ENCODE results near the gene SHPK. TPM values are rescaled to one million over a fixed set of nuclear protein-coding genes. Genes with fewer than 3 reads are reported as not detected.

SHPK gene
- total RNA-seq, 1 donor from 2014 or later, result 22.1 TPM

DNA sequence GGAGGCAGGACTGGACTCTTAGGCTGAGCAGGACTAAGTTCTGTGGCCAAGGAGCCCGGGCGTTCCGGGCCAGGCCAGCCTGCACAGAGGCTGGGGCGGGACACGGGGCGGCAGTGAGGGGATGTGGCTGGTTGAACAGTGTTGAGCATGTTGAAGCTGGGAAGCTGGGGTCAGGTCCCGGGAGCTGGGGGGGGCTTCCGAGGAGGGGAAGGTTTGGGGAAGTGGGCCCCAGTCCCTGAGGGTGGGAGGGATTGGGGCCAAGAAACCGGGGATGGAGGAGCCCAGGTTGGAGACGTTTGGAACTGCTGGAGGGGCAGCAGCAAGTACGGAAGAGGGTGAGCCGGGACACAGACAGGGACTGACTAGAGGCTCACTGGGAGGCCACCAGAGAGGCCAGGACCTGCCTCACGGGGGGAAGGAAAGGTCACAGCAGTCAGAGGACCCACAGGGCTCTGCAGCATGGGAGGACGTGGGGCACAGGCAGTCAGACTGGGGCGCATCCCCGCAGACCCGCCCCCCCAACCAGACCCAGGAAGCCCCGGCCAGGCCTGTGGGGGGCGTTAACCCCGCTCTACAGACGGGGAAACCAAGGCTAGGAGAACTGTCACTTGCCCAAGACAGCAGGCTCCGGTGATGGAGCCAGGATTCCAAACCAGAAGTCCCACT is 22.9 kb upstream of the SHPK start:
- Mint-ChIP-seq H3K36me3 (peaks cover under 1% of the 10 kb centered on the region), H3K4me1 (ENCODE audit: unreplicated experiment) (no peaks in the 10 kb centered on the region), H3K9me3 (no peaks in the 10 kb centered on the region), H3K27me3 (no peaks in the 10 kb centered on the region), H3K27ac (no peak overlapping the region), H3K4me3 (no peak overlapping the region)
- no peak for TF ChIP-seq CTCF (conservative IDR thresholded peaks at IDR 0.05)
- DNase-seq (ENCODE audit: extremely low spot score, unreplicated experiment), result no peak

- DNase-seq (ENCODE audit: extremely low spot score, unreplicated experiment), result no peak
- Mint-ChIP-seq H3K4me3 (no peak overlapping the region), H3K27me3 (no peaks in the 10 kb centered on the region), H3K27ac (no peak overlapping the region), H3K4me1 (ENCODE audit: unreplicated experiment) (no peaks in the 10 kb centered on the region), H3K9me3 (no peaks in the 10 kb centered on the region), H3K36me3 (peaks cover 3% of the 10 kb centered on the region)
- no peak for TF ChIP-seq CTCF (conservative IDR thresholded peaks at IDR 0.05)
These were observed 22.1 kb upstream of the SHPK start for GRCh38 chr17:3657874-3658783.

DNA sequence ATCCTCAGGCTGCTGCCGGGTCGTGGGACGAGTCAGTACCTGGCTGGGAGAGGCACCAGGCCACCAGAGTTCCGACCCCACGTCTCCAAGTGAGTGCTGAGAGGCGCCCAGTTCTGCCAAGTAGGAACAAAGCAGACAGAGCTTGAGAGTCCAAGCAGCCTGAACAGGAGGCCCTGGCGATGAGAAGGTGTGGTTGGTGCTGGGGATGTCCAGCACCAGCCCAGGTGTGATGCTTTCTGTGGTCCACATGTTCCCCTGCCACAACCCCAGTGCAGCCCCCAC is 21.5 kb upstream of the SHPK start:
- Mint-ChIP-seq H3K4me1 (ENCODE audit: unreplicated experiment) (no peaks in the 10 kb centered on the region), H3K4me3 (no peak overlapping the region), H3K9me3 (no peaks in the 10 kb centered on the region), H3K27ac (no peak overlapping the region), H3K27me3 (no peaks in the 10 kb centered on the region), H3K36me3 (peaks cover 3% of the 10 kb centered on the region)
- no peak for TF ChIP-seq CTCF (conservative IDR thresholded peaks at IDR 0.05)
- no peak for DNase-seq (ENCODE audit: extremely low spot score, unreplicated experiment)

DNA sequence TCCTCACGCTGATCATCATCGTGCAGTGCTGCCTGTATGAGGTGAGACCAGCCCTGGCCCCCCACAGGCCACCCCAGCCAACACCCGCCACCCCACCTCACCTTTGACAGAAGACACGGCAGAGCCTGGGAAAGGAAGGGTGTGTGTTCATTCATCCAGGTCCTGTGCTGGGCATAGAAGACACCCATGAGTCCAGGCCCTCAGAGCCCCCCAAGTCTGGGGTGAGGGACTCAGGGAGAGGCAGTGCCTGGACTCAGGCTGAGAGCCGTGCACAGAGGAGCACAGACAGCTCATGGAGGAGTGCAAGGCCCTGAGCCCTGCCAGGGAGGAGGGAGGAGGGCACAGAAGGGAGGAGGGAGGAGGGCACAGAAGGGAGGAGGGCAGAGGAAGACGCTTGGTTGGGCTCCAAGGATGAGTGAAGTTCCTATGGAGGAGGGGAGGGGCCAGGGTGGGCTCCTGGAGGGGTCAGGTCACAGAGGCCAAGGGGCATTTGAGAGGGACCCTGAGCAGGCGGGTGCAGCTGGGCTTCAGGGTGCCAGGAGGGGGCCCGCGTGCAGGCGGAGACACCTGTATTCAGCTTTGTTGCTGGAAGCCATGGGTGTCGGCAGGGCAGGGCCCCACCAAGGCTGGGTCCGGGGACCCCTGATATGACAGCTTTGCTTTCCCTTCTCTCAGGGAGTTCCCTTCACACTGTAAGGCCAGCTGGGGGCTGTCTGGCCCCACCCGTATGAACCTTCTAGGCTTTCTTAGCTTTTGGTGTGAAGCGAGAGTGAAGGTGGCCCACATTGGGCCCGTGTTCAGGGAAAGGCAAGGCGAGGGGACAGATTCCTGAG is 20.9 kb upstream of the SHPK start:
- no peaks in the 10 kb centered on the region for H3K27me3 Mint-ChIP-seq
- H3K9me3 Mint-ChIP-seq, result no peaks in the 10 kb centered on the region
- no peak for DNase-seq (ENCODE audit: extremely low spot score, unreplicated experiment)
- no peak overlapping the region for H3K4me3 Mint-ChIP-seq
- no peak for TF ChIP-seq CTCF (conservative IDR thresholded peaks at IDR 0.05)
- no peaks in the 10 kb centered on the region for H3K4me1 Mint-ChIP-seq (ENCODE audit: unreplicated experiment)
- no peak overlapping the region for H3K27ac Mint-ChIP-seq
- peaks cover 3% of the 10 kb centered on the region for H3K36me3 Mint-ChIP-seq

DNA sequence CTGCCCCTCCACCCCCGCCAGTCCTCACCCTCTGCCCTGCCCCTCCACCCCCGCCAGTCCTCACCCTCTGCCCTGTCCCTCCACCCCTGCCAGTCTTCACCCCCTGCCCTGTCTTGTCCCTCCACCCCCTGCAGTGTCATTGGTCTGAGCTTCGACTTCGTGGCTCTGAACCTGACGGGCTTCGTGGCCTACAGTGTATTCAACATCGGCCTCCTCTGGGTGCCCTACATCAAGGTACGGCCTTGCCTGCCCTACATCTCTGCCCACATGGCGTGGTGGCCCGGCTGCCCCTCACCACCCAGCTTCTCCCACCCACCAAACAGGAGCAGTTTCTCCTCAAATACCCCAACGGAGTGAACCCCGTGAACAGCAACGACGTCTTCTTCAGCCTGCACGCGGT is 20.3 kb upstream of the SHPK start:
- H3K9me3 Mint-ChIP-seq, result no peaks in the 10 kb centered on the region
- no peaks in the 10 kb centered on the region for H3K4me1 Mint-ChIP-seq (ENCODE audit: unreplicated experiment)
- peaks cover 3% of the 10 kb centered on the region for H3K36me3 Mint-ChIP-seq
- no peak overlapping the region for H3K4me3 Mint-ChIP-seq
- H3K27me3 Mint-ChIP-seq, result no peaks in the 10 kb centered on the region
- DNase-seq (ENCODE audit: extremely low spot score, unreplicated experiment), result no peak
- no peak for TF ChIP-seq CTCF (conservative IDR thresholded peaks at IDR 0.05)
- no peak overlapping the region for H3K27ac Mint-ChIP-seq

All from type B pancreatic cell (in vitro differentiated cells).